Measurements from ENCODE around the gene D2HGDH. TPM values are rescaled to one million over a fixed set of nuclear protein-coding genes. Genes with fewer than 3 reads are reported as not detected.

D2HGDH gene
- total and polyA plus RNA-seq, 4 donors: 12.2 to 45.3 (median 27.2) TPM

- peaks cover 0 to 8% (median 0%) of the 10 kb centered on the region in 4 donors for H3K36me3 ChIP-seq (ENCODE audit: control insufficient read depth in 4 of 4, insufficient read depth in 4 of 4, low read length in 4 of 4)
- peaks cover 0 to 21% (median 3%) of the 10 kb centered on the region in 5 donors for H3K4me1 ChIP-seq (ENCODE audit: control insufficient read depth in 5 of 5, insufficient read depth in 5 of 5, low read length in 5 of 5)
- H3K9ac ChIP-seq (ENCODE audit: insufficient read depth in 1 of 2, low read length in 2 of 2): no peak overlapping the region
- peaks cover 0 to 2% (median 0%) of the 10 kb centered on the region in 4 donors for H3K9me3 ChIP-seq (ENCODE audit: control insufficient read depth in 4 of 4, insufficient read depth in 3 of 4, low read length in 3 of 4)
- no peak overlapping the region for H3K27ac ChIP-seq (ENCODE audit: low read depth in 1 of 2, low read length in 1 of 2)
- WGBS, 2 donors: 91 to 95% methylated on average over 32 to 37 of the region's 37 CpGs
- DNase-seq: no peak
- no peak for ATAC-seq (ENCODE audit: insufficient read depth, low FRiP score)
- no peaks in the 10 kb centered on the region for H3K27me3 ChIP-seq (ENCODE audit: control insufficient read depth in 3 of 3, insufficient read depth in 3 of 3, low read length in 2 of 3)
- TF ChIP-seq CTCF (IDR thresholded peaks at IDR 0.05; ENCODE audit: control extremely low read depth, extremely low read depth): no peak
- no peak overlapping the region for H3K4me3 ChIP-seq
Measured at GRCh38 chr2:241767464-241768250, 33.2 kb downstream of the D2HGDH start.

- Histone ChIP-seq H3K9ac (ENCODE audit: insufficient read depth in 1 of 2, low read length in 2 of 2) (no peak overlapping the region), H3K27ac (ENCODE audit: low read depth in 1 of 2, low read length in 1 of 2) (no peak overlapping the region), H3K4me1 (ENCODE audit: control insufficient read depth in 5 of 5, insufficient read depth in 5 of 5, low read length in 5 of 5) (peaks cover 0 to 15% (median 3%) of the 10 kb centered on the region in 5 donors), H3K36me3 (ENCODE audit: control insufficient read depth in 4 of 4, insufficient read depth in 4 of 4, low read length in 4 of 4) (peaks cover 0 to 8% (median 0%) of the 10 kb centered on the region in 4 donors), H3K27me3 (ENCODE audit: control insufficient read depth in 3 of 3, insufficient read depth in 3 of 3, low read length in 2 of 3) (no peaks in the 10 kb centered on the region), H3K4me3 (no peak overlapping the region), H3K9me3 (ENCODE audit: control insufficient read depth in 4 of 4, insufficient read depth in 3 of 4, low read length in 3 of 4) (peaks cover 0 to 2% (median 0%) of the 10 kb centered on the region in 4 donors)
- no peak for TF ChIP-seq CTCF (IDR thresholded peaks at IDR 0.05; ENCODE audit: control extremely low read depth, extremely low read depth)
- no peak for ATAC-seq (ENCODE audit: insufficient read depth, low FRiP score)
- DNase-seq: no peak
- 87 to 92% methylated on average over 27 to 29 of the region's 29 CpGs for WGBS, 2 donors
Measured at GRCh38 chr2:241768251-241768711, 33.9 kb downstream of the D2HGDH start.

- Histone ChIP-seq H3K27ac (ENCODE audit: low read depth in 1 of 2, low read length in 1 of 2) (no peak overlapping the region), H3K4me3 (no peak overlapping the region), H3K9ac (ENCODE audit: insufficient read depth in 1 of 2, low read length in 2 of 2) (no peak overlapping the region), H3K36me3 (ENCODE audit: control insufficient read depth in 4 of 4, insufficient read depth in 4 of 4, low read length in 4 of 4) (peaks cover 0 to 8% (median 0%) of the 10 kb centered on the region in 4 donors), H3K4me1 (ENCODE audit: control insufficient read depth in 5 of 5, insufficient read depth in 5 of 5, low read length in 5 of 5) (peaks cover 0 to 18% (median 3%) of the 10 kb centered on the region in 5 donors), H3K27me3 (ENCODE audit: control insufficient read depth in 3 of 3, insufficient read depth in 3 of 3, low read length in 2 of 3) (no peaks in the 10 kb centered on the region), H3K9me3 (ENCODE audit: control insufficient read depth in 4 of 4, insufficient read depth in 3 of 4, low read length in 3 of 4) (peaks cover 0 to 2% (median 0%) of the 10 kb centered on the region in 4 donors)
- ATAC-seq (ENCODE audit: insufficient read depth, low FRiP score) (no peak), DNase-seq (no peak)
- 92 to 96% methylated on average over 10 to 11 of the region's 11 CpGs for WGBS, 2 donors
- no peak for TF ChIP-seq CTCF (IDR thresholded peaks at IDR 0.05; ENCODE audit: control extremely low read depth, extremely low read depth)
Measured at GRCh38 chr2:241768850-241769249, 34.4 kb downstream of the D2HGDH start.

Measured in lung (tissue), 12 donors.